A673 (cell line): ENCODE measurements around the gene IL34. TPM values are rescaled to one million over a fixed set of nuclear protein-coding genes. Genes with fewer than 3 reads are reported as not detected.

Experiments used
- BruUV-seq: library from RNA; stranded (reverse); fragments of 400-500 nt; replicated peaks from 2 replicates; lab custom pipeline; 2021; lab: Mats Ljungman, UMichigan
- CTCF ChIA-PET: fragments of 300-600 bp; sonication (Branson Sonifier 250); formaldehyde crosslinking; loops from one replicate; lab custom pipeline; 2022; ENCODE audit warnings: antibody characterized with exemption; lab: Charles Lee
- POLR2A ChIA-PET: fragments of 300-600 bp; sonication (Branson Sonifier 250); formaldehyde crosslinking; loops from one replicate; lab custom pipeline; 2022; ENCODE audit warnings: antibody characterized with exemption; ENCODE audit not compliant: low non-redundant PET; lab: Charles Lee
- DNase-seq: peaks from one replicate; pipeline ENCODE4 v3.0.0-alpha.2; 2015; ENCODE audit warnings: low spot score
- H3K27ac ChIP-seq: fragments of 200-600 bp; sonication (generic); 2 replicates; pipeline ENCODE4 v1.5.1; 2016; ENCODE audit warnings: mixed run types, low read depth, mild to moderate bottlenecking, mixed read lengths, antibody characterized with exemption, low read length; ENCODE audit not compliant: poor library complexity, severe bottlenecking
- H3K27me3 ChIP-seq: fragments of 200-600 bp; sonication (generic); replicated peaks from 2 replicates; pipeline ENCODE4 v1.6.1; 2017; ENCODE audit warnings: mixed run types, low read depth, mild to moderate bottlenecking, mixed read lengths, antibody characterized with exemption, low read length; ENCODE audit not compliant: insufficient read depth, poor library complexity
- H3K36me3 ChIP-seq: fragments of 200-600 bp; sonication (generic); 2 replicates; pipeline ENCODE4 v1.6.1; 2016; ENCODE audit warnings: mixed run types, mild to moderate bottlenecking, mixed read lengths, antibody characterized with exemption, low read length; ENCODE audit not compliant: insufficient read depth, poor library complexity, severe bottlenecking
- H3K4me1 ChIP-seq: fragments of 200-600 bp; sonication (generic); 2 replicates; pipeline ENCODE4 v1.6.1; 2017; ENCODE audit warnings: mixed run types, mild to moderate bottlenecking, mixed read lengths, antibody characterized with exemption, low read length; ENCODE audit not compliant: insufficient read depth, poor library complexity, severe bottlenecking
- H3K4me3 ChIP-seq: fragments of 200-600 bp; sonication (generic); 2 replicates; pipeline ENCODE4 v1.5.1; 2016; ENCODE audit warnings: low read depth, mixed run types, mild to moderate bottlenecking, mixed read lengths, low read length; ENCODE audit not compliant: poor library complexity, severe bottlenecking
- H3K9me3 ChIP-seq: fragments of 200-600 bp; sonication (generic); 2 replicates; pipeline ENCODE4 v1.6.1; 2016; ENCODE audit warnings: mixed run types, low read depth, mild to moderate bottlenecking, mixed read lengths, antibody characterized with exemption, low read length; ENCODE audit not compliant: poor library complexity, severe bottlenecking
- EZH2 ChIP-seq: fragments of 200-600 bp; sonication (generic); IDR thresholded peaks from 2 replicates; pipeline ENCODE4 v1.6.1; 2017; ENCODE audit warnings: borderline replicate concordance, low read depth, mild to moderate bottlenecking, mixed read lengths, antibody characterized with exemption, low read length; ENCODE audit not compliant: poor library complexity, severe bottlenecking
- intact Hi-C: fragments of 100-400 bp; cut with micrococcal nuclease; formaldehyde crosslinking; loops from one replicate; pipeline ENCODE4 v1.10.0; 2022; ENCODE audit not compliant: unreplicated experiment
- total RNA-seq: library from RNA; stranded (reverse); gene quantifications from 2 replicates; pipeline ENCODE4 v1.2.3, GENCODE V29; 2021
- TF ChIP-seq, protein P1 (sequence below): fragments of 300-800, 200-600 bp; sonication (generic); conservative IDR thresholded peaks from 2 replicates; pipeline ENCODE4 v1.5.1; 2017; ENCODE audit warnings: low read depth, mild to moderate bottlenecking, antibody characterized with exemption, low read length, moderate library complexity, mixed read lengths

The IL34 gene
- total RNA-seq, 1 experiment from 2014 or later = not detected

DNA sequence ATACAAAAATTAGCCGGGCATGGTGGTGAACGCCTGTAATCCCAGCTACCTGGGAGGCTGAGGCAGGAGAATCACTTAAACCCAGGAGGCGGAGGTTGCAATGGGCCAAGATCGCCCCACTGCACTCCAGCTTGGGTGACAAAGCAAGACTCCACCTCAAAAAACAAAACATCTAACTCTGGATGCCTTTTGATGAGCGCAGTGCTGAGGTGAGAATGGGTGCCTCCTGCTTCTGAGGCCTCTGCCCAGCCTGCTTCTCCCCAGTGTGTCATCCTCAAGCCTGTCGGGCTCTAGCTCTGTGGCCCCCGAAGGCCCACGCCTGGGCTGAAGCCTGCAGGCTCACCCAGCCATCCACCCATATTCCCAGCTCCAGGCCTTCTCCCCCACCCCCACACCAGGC, 50.0 kb downstream of the IL34 start:
- BruUV-seq = no TSS peak
- Histone ChIP-seq H3K4me3 (no peak overlapping the region), H3K4me1 (peaks cover 5% of the 10 kb centered on the region), H3K27me3 (no peaks in the 10 kb centered on the region), H3K36me3 (no peaks in the 10 kb centered on the region), H3K9me3 (no peaks in the 10 kb centered on the region), H3K27ac (no peak overlapping the region)
- DNase-seq = no peak
- POLR2A ChIA-PET = no interaction called here
- intact Hi-C loops = no loop called here
- CTCF ChIA-PET = no interaction called here
- TF ChIP-seq EZH2 = no peak
- TF ChIP-seq, protein P1, sequence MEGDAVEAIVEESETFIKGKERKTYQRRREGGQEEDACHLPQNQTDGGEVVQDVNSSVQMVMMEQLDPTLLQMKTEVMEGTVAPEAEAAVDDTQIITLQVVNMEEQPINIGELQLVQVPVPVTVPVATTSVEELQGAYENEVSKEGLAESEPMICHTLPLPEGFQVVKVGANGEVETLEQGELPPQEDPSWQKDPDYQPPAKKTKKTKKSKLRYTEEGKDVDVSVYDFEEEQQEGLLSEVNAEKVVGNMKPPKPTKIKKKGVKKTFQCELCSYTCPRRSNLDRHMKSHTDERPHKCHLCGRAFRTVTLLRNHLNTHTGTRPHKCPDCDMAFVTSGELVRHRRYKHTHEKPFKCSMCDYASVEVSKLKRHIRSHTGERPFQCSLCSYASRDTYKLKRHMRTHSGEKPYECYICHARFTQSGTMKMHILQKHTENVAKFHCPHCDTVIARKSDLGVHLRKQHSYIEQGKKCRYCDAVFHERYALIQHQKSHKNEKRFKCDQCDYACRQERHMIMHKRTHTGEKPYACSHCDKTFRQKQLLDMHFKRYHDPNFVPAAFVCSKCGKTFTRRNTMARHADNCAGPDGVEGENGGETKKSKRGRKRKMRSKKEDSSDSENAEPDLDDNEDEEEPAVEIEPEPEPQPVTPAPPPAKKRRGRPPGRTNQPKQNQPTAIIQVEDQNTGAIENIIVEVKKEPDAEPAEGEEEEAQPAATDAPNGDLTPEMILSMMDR = no peak

DNA sequence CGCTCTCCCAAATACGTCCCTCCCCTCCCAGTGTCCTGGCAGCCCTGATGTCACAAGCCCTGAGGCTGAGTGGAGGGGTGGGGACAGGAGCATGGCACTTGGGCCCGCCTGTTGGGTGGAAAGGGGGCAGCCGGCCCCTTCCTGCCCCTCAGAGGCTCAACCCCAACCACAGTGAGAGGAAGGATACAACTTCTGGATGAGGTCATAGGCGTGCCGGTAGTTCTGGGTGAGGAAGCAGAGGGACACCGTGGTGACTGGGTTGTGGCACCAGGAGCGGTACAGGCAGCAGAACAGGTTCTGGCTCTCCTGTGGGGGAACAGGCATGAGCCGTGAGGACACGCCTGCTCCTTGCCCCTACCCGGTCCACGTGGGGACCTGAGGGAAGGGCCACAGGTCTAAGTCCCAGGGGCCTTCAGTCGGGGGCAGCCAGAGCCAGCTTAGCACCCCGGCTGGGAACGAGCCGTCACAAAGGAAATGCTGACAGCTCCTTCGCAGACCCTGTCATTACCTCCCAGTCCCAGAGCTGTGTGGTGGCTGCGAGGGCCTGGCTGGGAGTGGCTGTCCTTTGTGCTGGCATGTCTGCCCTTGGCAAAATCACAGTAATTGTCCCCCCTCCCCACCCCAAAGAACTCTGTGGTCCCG, 50.7 kb downstream of the IL34 start:
- peaks cover 2% of the 10 kb centered on the region for H3K4me1 ChIP-seq
- TF ChIP-seq EZH2 = no peak
- TF ChIP-seq, protein P1 = no peak
- no peak for DNase-seq

DNA sequence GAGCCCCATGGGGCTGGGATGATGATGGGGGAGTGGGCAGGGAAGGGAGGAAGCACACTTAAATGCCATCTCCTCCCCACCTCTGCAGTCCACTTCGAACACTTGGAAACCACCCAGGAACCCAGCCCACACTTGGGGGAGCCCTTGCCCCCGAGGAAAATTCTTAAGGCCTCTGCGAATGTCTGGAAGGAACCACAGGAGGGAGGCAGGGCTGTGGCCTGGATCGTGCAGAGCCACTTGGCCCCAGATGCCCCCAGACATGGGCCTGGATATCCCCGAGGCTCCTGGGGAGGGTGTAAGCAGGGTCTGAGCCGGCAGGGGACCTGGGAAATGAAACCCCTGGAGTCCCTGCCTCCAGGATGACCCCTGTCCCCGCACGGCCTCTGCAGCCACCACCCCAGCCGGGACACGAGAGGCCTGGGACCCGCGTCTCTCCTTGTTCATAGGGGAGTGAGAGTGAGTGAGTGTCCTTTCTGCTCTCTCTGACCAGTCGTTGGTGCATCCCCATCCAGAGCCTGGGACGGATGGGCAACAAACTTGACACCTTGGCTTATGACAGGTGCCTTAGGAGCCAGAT, 51.3 kb downstream of the IL34 start:
- intact Hi-C loops = no loop called here
- Histone ChIP-seq H3K27me3 (no peaks in the 10 kb centered on the region), H3K9me3 (no peaks in the 10 kb centered on the region), H3K4me3 (no peak overlapping the region), H3K27ac (peak overlapping the region; percentile 23), H3K36me3 (no peaks in the 10 kb centered on the region), H3K4me1 (no peaks in the 10 kb centered on the region)
- BruUV-seq = no TSS peak
- TF ChIP-seq, protein P1 = no peak
- TF ChIP-seq EZH2 = no peak
- ChIA-PET POLR2A (no interaction called here), CTCF (no interaction called here)
- DNase-seq = no peak

More for the DNA sequence above, 50.7 kb downstream of the IL34 start:
- no peak overlapping the region for H3K27ac ChIP-seq
- ChIA-PET CTCF (no interaction called here), POLR2A (no interaction called here)
- intact Hi-C loops = no loop called here
- no peaks in the 10 kb centered on the region for H3K27me3 ChIP-seq
- no peaks in the 10 kb centered on the region for H3K36me3 ChIP-seq
- H3K4me3 ChIP-seq = no peak overlapping the region
- H3K9me3 ChIP-seq = no peaks in the 10 kb centered on the region
- no TSS peak for BruUV-seq
